Hepatocyte (in vitro differentiated cells): Measurements from ENCODE around the gene NME7. TPM values are rescaled to one million over a fixed set of nuclear protein-coding genes. Genes with fewer than 3 reads are reported as not detected.

Experiments
- DNase-seq: peaks from one replicate; pipeline ENCODE4 v3.0.0-alpha.2; 2016; ENCODE audit warnings: low spot score
- H2AFZ ChIP-seq: fragments of 200-600 bp; sonication (generic); 2 replicates; pipeline ENCODE4 v1.6.0; 2016; ENCODE audit warnings: antibody characterized with exemption, mild to moderate bottlenecking
- H3K27ac ChIP-seq: fragments of 200-600 bp; sonication (generic); 2 replicates; pipeline ENCODE4 v1.5.1; 2016; ENCODE audit warnings: mild to moderate bottlenecking
- H3K27me3 ChIP-seq: fragments of 200-600 bp; sonication (generic); 2 replicates; pipeline ENCODE4 v1.6.1; 2016
- H3K36me3 ChIP-seq: fragments of 200-600 bp; sonication (generic); replicated peaks from 2 replicates; pipeline ENCODE4 v1.5.1; 2016; ENCODE audit warnings: low read depth; ENCODE audit not compliant: insufficient read depth
- H3K4me1 ChIP-seq: fragments of 200-600 bp; sonication (generic); 2 replicates; pipeline ENCODE4 v1.5.1; 2016; ENCODE audit warnings: mild to moderate bottlenecking, moderate library complexity; ENCODE audit not compliant: insufficient read depth
- H3K4me2 ChIP-seq: fragments of 200-600 bp; sonication (generic); 2 replicates; pipeline ENCODE4 v1.6.0; 2016
- H3K4me3 ChIP-seq: fragments of 200-600 bp; sonication (generic); 2 replicates; pipeline ENCODE4 v1.5.1; 2016; ENCODE audit warnings: mild to moderate bottlenecking
- H3K79me2 ChIP-seq: fragments of 200-600 bp; sonication (generic); 2 replicates; pipeline ENCODE4 v1.6.0; 2017; ENCODE audit warnings: mild to moderate bottlenecking
- H3K9me2 ChIP-seq: fragments of 200-600 bp; sonication (generic); replicated peaks from 2 replicates; pipeline ENCODE4 v1.6.0; 2017; ENCODE audit warnings: mild to moderate bottlenecking; ENCODE audit not compliant: insufficient read depth
- H3K9me3 ChIP-seq: fragments of 200-600 bp; sonication (generic); 2 replicates; pipeline ENCODE4 v1.5.1; 2016; ENCODE audit warnings: low read depth, mild to moderate bottlenecking
- H4K20me1 ChIP-seq: fragments of 200-600 bp; sonication (generic); 2 replicates; pipeline ENCODE4 v1.6.0; 2016; ENCODE audit warnings: mild to moderate bottlenecking; ENCODE audit not compliant: insufficient read depth, poor library complexity, severe bottlenecking
- EZH2 ChIP-seq: fragments of 200-600 bp; sonication (generic); IDR thresholded peaks from 2 replicates; pipeline ENCODE4 v1.6.1; 2016; ENCODE audit warnings: antibody characterized with exemption, mild to moderate bottlenecking, borderline replicate concordance
- EZH2phosphoT487 ChIP-seq: fragments of 200-600 bp; sonication (generic); IDR thresholded peaks from one replicate; pipeline ENCODE4 v1.6.1; 2018; ENCODE audit warnings: antibody characterized with exemption, mild to moderate bottlenecking, low read depth, moderate library complexity; ENCODE audit not compliant: unreplicated experiment, severe bottlenecking
- WGBS: methylation state at CpG from one replicate; pipeline ENCODE4 v1.1.6; 2016; ENCODE audit warnings: low lambda C conversion rate; ENCODE audit errors: missing lambda C conversion rate; 5-methylcytosine and 5-hydroxymethylcytosine counted together
- polyA plus RNA-seq: library from polyadenylated mRNA; unstranded; fragments of >200 nt; fragmentation: Nextera tagmentation; extraction: Ambion mirVana; gene quantifications from 2 replicates; pipeline ENCODE4 v1.2.1, GENCODE V29; 2016
- total RNA-seq: library from RNA; depleted of rRNA; stranded (reverse); fragments of >200 nt; gene quantifications from 2 replicates; pipeline ENCODE4 v1.2.3, GENCODE V29; 2014
- TF ChIP-seq, protein P1 (sequence below): fragments of 200-600 bp; sonication (generic); IDR thresholded peaks from 2 replicates; pipeline ENCODE4 v1.5.1; 2016; ENCODE audit warnings: antibody characterized with exemption, mild to moderate bottlenecking; ENCODE audit not compliant: poor library complexity

Gene NME7
- total and polyA plus RNA-seq, 2 experiments from 2014 or later, result 13.7 to 76.5 TPM

DNA sequence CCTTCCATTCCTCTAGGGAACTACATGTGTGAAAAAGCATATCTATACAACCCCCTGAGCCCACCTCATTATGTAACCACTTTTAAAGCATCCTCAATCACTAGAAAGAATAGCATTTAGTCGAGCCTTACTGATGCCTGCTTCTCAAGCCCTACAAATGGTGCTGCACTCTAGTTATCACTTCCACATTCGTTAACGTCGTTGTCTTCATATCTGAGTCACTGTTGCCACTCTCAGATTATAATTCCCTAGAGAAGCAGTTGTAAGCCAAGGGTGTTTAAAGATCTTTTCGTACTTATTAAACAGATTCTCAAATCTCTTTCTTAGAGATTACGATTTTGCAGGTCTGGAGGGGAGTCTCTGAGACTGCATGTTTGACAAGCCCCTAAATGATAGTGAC is 244.6 kb downstream of the NME7 start:
- peaks cover 32% of the 10 kb centered on the region for H4K20me1 ChIP-seq
- H3K9me3 ChIP-seq, result no peaks in the 10 kb centered on the region
- peaks cover 89% of the 10 kb centered on the region for H3K79me2 ChIP-seq
- H3K4me1 ChIP-seq, result peaks cover 39% of the 10 kb centered on the region
- no peaks in the 10 kb centered on the region for H3K27me3 ChIP-seq
- no peak for DNase-seq
- no peaks in the 10 kb centered on the region for H3K9me2 ChIP-seq
- WGBS, result 67% methylated on average over 6 of the region's 6 CpGs
- H2AFZ ChIP-seq, result no peak overlapping the region
- H3K4me3 ChIP-seq, result no peak overlapping the region
- H3K36me3 ChIP-seq, result no peaks in the 10 kb centered on the region
- peak overlapping the region; percentile 54 for H3K27ac ChIP-seq
- TF ChIP-seq EZH2 (no peak), EZH2phosphoT487 (no peak)
- TF ChIP-seq, protein P1, sequence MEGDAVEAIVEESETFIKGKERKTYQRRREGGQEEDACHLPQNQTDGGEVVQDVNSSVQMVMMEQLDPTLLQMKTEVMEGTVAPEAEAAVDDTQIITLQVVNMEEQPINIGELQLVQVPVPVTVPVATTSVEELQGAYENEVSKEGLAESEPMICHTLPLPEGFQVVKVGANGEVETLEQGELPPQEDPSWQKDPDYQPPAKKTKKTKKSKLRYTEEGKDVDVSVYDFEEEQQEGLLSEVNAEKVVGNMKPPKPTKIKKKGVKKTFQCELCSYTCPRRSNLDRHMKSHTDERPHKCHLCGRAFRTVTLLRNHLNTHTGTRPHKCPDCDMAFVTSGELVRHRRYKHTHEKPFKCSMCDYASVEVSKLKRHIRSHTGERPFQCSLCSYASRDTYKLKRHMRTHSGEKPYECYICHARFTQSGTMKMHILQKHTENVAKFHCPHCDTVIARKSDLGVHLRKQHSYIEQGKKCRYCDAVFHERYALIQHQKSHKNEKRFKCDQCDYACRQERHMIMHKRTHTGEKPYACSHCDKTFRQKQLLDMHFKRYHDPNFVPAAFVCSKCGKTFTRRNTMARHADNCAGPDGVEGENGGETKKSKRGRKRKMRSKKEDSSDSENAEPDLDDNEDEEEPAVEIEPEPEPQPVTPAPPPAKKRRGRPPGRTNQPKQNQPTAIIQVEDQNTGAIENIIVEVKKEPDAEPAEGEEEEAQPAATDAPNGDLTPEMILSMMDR, result no peak
- H3K4me2 ChIP-seq, result no peak overlapping the region

GRCh38 chr1:169121146-169121923 is 246.3 kb downstream of the NME7 start:
- 79% methylated on average over 6 of the region's 6 CpGs for WGBS
- Histone ChIP-seq H2AFZ (no peak overlapping the region), H3K4me1 (peaks cover 56% of the 10 kb centered on the region), H3K27ac (peak overlapping the region; percentile 95), H3K4me2 (no peak overlapping the region), H3K79me2 (peaks cover 90% of the 10 kb centered on the region), H3K27me3 (no peaks in the 10 kb centered on the region), H3K9me2 (no peaks in the 10 kb centered on the region), H4K20me1 (peaks cover 38% of the 10 kb centered on the region), H3K9me3 (no peaks in the 10 kb centered on the region), H3K36me3 (no peaks in the 10 kb centered on the region), H3K4me3 (no peak overlapping the region)
- TF ChIP-seq EZH2, result no peak
- no peak for TF ChIP-seq EZH2phosphoT487
- TF ChIP-seq, protein P1, result no peak
- no peak for DNase-seq

DNA sequence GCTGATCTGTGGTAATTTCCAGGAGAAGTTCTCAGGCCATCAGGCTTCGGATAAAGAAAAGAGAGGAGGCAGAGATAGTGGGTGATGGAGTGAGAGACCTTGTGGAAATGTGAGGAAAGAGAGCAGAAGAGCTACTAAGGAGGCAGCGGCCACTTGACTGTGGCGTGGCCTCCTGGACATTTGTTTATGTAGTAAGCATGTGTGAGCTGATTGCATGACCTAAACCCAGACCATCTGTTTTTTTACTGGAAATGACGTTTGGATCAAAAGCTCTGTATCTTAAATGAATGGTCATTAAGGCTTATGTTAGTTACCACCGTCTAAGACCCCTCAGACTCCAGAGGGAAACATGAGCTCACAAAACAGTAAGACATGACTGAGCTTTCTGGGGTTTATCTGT is 247.5 kb downstream of the NME7 start:
- TF ChIP-seq, protein P1, result no peak
- no peak for TF ChIP-seq EZH2
- TF ChIP-seq EZH2phosphoT487, result no peak
- no peak for DNase-seq
- Histone ChIP-seq H4K20me1 (peaks cover 43% of the 10 kb centered on the region), H3K9me3 (no peaks in the 10 kb centered on the region), H3K4me3 (no peak overlapping the region), H3K27ac (peak overlapping the region; percentile 95), H2AFZ (no peak overlapping the region), H3K36me3 (no peaks in the 10 kb centered on the region), H3K4me2 (peak overlapping the region; percentile 13), H3K79me2 (peaks cover 90% of the 10 kb centered on the region), H3K4me1 (peaks cover 65% of the 10 kb centered on the region), H3K27me3 (no peaks in the 10 kb centered on the region), H3K9me2 (no peaks in the 10 kb centered on the region)
- WGBS, result 36% methylated on average over 5 of the region's 5 CpGs
